Fibroblast of lung (primary cell): ENCODE results near the gene TSPAN18.

Source experiments
- CTCF ChIP-seq, 2 donors: IDR thresholded peaks in 1 of 2; conservative IDR thresholded peaks in 1 of 2; 1 replicate in 1 of 2; 2 replicates in 1 of 2; pipeline ENCODE4 v1.5.1; 2011 to 2012; ENCODE audit warnings: low read length in 2 of 2, control low read depth in 1 of 2, inconsistent platforms in 1 of 2, low read depth in 1 of 2, mild to moderate bottlenecking in 1 of 2
- EZH2 ChIP-seq: IDR thresholded peaks from 2 replicates; pipeline ENCODE4 v1.5.1; 2012; ENCODE audit warnings: low read length, control low read depth, mild to moderate bottlenecking; ENCODE audit errors: missing control alignments

DNA sequence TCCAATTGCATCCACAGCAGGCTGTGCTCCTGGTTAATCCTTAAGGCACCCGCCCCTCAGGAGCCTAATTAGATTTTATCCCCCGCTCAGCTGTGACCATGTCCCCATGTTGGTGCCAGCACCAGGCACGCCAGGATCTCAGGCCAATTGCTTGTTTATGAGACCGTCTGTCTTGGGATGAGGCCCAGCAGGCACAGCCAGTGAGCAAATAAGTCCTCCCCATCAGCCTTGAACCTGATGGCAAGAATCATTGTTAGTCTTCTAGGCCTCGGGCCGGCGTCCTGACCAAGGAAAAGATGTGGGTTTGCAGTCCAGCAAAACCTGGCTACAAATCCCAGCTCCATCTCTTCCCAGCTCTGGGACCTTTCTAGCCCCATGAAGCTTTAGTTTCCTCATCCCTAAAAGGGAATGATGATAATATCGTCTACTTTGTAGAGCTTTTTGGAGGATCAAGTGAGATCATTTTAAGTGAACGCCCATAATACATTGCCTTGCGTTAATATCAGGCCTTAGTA lies 166.6 kb downstream of the TSPAN18 start:
- no peak for TF ChIP-seq CTCF (conservative IDR thresholded peaks at IDR 0.05 in 1 of 2, IDR thresholded peaks at IDR 0.05 in 1 of 2; ENCODE audit: low read depth in 1 of 2, low read length in 2 of 2)
- TF ChIP-seq EZH2 = no peak
